ENCODE data around the gene MAN1A1.

Gene MAN1A1

DNA sequence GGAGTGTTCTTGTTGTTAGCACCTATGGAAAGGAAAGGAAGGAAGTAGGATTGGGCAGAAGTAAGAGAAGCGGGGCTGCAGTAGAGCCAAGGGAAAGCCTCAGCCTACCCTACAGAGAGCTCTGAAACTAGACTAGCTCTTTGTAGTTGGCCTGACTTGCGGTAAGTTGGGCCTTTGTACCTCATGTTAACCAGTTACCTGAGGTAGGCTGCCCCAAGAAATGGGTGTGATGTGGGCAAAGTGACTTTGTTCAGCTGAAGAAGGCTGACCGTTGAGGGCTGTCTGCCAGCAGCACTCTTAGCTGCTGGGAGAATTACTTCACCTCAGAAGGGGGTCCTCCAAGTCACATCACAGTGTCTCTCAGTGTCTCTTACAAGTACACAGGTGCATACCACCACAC is 216.2 kb downstream of the MAN1A1 start:
- no peak for DNase-seq

DNA sequence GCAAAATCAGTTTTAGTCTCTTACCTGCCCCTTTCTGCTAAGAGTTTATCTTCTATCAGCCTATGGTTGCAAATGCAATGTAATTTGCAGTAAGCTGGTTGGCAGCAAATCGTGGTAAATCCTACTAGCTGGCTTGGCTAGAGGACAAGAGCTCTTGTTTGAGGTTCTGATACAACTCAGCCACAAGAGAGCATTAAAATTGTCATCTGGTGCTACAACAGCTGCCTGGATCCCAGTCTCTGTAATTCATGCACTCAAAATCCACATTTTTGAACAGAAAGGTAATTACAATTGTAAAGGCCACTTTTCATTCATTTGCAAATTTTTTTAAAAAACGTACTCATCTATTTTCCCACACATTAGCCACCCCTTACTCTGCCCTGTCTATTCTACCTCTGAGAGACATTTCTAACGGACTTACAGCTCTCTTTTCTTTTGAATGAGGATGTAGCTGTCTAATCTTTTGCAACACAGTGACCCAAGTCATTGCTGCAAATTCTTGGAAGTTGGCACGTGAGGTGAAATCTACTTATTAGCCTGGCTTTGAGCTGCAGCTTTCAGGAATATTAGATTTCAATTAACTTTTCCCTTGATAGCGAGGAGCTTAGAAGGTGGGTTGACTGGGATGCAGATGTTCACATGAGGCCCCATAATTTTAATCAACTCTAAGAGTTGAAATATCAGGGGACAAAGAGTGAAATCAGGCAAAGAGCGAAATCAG is 217.1 kb downstream of the MAN1A1 start:
- no peak for DNase-seq

DNA sequence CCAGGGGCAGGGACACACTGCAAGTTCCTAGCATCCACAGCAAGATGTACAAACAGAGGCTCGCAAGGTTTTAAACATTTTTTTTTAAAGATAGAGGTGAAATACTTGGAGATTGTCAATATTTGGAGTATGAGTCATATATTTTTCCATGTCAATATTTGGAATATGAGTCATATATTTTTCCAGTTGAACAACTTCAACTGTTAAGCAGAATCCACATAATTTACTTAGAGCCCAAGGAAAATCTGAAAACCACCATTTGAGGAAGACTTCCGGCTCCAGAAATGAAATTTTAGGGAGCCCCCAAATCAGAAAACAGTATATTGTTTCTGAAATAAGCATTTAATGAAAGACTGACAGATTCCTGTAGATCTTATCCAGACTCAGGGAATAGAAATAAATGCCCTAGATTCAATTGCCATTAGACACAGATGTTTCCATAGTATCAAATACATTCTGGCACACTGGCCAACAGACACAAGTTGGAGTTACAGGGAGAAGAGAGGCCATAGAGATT is 219.5 kb downstream of the MAN1A1 start:
- DNase-seq = no peak

DNA sequence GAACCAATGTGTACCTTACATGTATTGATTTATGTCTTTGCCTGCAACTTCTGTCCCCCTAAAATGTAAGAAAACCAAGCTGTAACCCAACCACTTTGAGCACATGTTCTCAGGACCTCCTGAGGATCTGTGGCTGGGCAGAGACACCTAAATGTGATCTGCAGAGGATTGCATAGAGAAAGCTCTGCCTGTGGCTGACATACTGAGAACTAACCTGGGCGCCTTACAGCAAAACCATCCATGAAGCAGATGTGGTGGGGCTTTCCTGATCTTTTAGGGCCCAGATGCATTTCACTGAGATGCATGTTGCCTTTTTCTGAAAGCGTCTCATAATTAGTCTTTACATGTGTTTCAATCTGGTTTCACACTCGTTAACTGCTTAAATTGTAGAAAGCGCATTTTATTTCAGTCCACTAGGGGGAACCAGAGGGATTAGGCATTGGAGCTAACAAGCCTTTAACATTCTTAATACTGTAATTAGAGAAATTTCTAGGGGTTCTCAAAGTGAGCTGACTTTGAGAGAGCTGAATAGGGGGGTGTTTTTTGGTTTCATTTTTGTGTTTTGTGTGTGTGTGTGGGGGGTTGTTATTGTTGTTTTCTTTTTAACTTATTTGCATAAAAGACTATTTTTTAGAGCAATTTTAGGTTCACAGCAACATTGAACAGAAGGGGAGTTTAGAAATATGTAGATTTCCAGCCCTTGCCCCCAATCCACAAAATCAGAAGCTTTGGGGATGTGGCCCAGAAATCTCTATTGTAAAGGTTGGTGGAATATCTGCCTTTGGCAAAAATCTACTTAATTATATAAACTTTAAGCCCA is 220.2 kb downstream of the MAN1A1 start:
- DNase-seq = no peak

DNA sequence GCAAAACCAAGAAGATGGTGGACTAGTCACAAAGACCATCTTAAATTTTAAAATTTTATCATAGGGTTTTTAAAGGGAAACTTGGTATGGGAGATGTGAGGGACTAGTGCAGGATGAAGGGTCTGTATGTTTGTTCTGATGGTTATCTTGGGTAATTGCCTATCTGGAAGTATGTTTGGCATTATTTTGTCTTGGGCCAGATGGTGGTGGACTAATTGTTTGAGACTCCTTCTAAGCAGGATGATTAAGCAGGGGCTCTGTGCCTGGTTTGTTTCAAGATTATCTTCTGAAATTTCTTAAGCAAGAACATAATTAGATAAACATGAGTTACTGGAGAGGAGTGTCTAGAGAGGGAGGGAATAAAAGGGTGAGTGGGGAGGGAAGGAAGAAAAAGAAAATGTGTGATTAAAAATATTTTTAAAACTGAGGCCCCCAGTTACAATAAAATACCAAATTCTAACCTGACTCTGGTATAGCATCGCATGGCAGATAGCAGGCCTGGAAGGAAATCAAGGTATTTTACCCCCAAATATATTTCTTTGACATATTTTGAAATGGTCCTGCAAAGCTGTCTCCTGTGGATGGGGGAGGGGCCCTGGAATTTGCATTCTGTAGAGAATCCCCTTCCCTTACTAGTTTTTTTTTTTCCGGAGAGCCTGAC is 221.2 kb downstream of the MAN1A1 start:
- DNase-seq = no peak

DNA sequence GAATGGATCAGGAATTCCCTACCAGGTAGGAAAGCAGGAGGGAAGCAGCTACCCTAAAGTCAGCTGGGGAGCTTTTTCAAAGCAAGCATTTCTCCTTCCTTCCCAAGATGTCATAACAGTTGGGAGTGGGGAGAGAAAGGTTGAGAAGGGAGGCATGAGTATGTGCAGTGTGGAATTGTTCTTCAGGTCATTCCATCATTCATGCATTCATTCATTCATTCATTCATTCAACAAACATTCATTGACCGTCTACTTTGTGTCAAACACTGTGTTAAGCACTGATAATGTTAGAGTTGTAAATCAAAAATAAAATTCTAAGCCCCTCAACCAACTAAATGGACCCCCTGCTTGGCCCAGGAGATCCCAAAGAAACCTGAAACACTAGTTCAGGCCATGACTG is 221.9 kb downstream of the MAN1A1 start:
- DNase-seq = no peak
